Kidney (tissue), 14 donors: ENCODE data around the gene CCL21. TPM values are rescaled to one million over a fixed set of nuclear protein-coding genes. Genes with fewer than 3 reads are reported as not detected.
A peak's percentile ranks its signal among the peaks of the same experiment; 100 is the strongest.

Experiments used
- DNase-seq, 5 donors: peaks; one replicate each; pipeline ENCODE4 v3.0.0-alpha.2; 2013 to 2020
- FAIRE-seq: peaks from 2 replicates; lab custom pipeline; 2012; peaks lifted over from hg19 to GRCh38; lab: Jason Lieb, UNC
- H3K27ac ChIP-seq, 2 donors: one replicate each; pipeline ENCODE4 v1.7.0; 2013; ENCODE audit warnings: low read depth in 2 of 2, low read length in 2 of 2, inconsistent platforms in 1 of 2
- H3K27me3 ChIP-seq: one replicate; pipeline ENCODE4 v1.7.1; 2013; ENCODE audit warnings: low read length, inconsistent platforms; ENCODE audit not compliant: control insufficient read depth, insufficient read depth
- H3K36me3 ChIP-seq, 3 donors: one replicate each; pipeline versions ENCODE4 v1.7.0 to v1.7.1; 2013; ENCODE audit warnings: low read length in 3 of 3, control low read depth in 1 of 3, inconsistent platforms in 1 of 3; ENCODE audit not compliant: insufficient read depth in 3 of 3, control insufficient read depth in 2 of 3
- H3K4me1 ChIP-seq, 3 donors: one replicate each; pipeline versions ENCODE4 v1.7.0 to v1.7.1; 2013; ENCODE audit warnings: low read length in 3 of 3, inconsistent platforms in 1 of 3, low read depth in 1 of 3; ENCODE audit not compliant: control insufficient read depth in 2 of 3, insufficient read depth in 2 of 3
- H3K4me3 ChIP-seq, 3 donors: one replicate each; pipeline versions ENCODE4 v1.7.0 to v1.8.1; 2013; ENCODE audit warnings: low read length in 3 of 3, control low read depth in 1 of 3, inconsistent platforms in 1 of 3
- H3K9ac ChIP-seq, 3 donors: one replicate each; pipeline versions ENCODE4 v1.7.0 to v1.7.1; 2013; ENCODE audit warnings: low read length in 3 of 3, control low read depth in 1 of 3, inconsistent platforms in 1 of 3
- H3K9me3 ChIP-seq, 3 donors: one replicate each; pipeline versions ENCODE4 v1.7.0 to v1.7.1; 2013; ENCODE audit warnings: low read length in 3 of 3, control low read depth in 1 of 3, inconsistent platforms in 1 of 3; ENCODE audit not compliant: control insufficient read depth in 2 of 3, insufficient read depth in 1 of 3
- intact Hi-C: fragments of 100-400 bp; cut with DNase I; formaldehyde crosslinking; loops from one replicate; pipeline ENCODE4 v1.11.1; 2022
- polyA plus RNA-seq: library from polyadenylated mRNA; stranded (reverse); fragments of 350-450 nt; fragmentation: Illumina TruSeq; extraction: RNeasy Lipid Tissue Mini Kit (QIAGEN cat#74804); gene quantifications from one replicate; pipeline ENCODE4 v1.2.3, GENCODE V29; 2014; ENCODE audit warnings: low read depth, low replicate concordance; ENCODE audit not compliant: insufficient read depth
- total RNA-seq: library from RNA; stranded (reverse); fragmentation: NEBNext Ultra II Directional; extraction: Animal tissue kit (Norgen Biotek cat#: 25700); gene quantifications from one replicate; pipeline ENCODE4 v1.2.1, GENCODE V29; 2021
- TF ChIP-seq, protein P1 (sequence below): IDR thresholded peaks from 3 replicates; pipeline ENCODE4 v1.5.1; 2012; ENCODE audit warnings: mild to moderate bottlenecking, moderate library complexity, borderline replicate concordance; ENCODE audit not compliant: insufficient read depth; ENCODE audit errors: extremely low read depth
- donor health status: control.
- donor health status: control.
- donor health status: control.
- donor health status: control.
- donor health status: control.
- donor health status: DM: yes; HTN: yes; CAD: no.
- donor health status: Normal renal cell carcinoma (clear cell type).

The CCL21 gene
- total and polyA plus RNA-seq, 2 donors from 2014 or later, result 42.8 to 92.8 TPM

DNA sequence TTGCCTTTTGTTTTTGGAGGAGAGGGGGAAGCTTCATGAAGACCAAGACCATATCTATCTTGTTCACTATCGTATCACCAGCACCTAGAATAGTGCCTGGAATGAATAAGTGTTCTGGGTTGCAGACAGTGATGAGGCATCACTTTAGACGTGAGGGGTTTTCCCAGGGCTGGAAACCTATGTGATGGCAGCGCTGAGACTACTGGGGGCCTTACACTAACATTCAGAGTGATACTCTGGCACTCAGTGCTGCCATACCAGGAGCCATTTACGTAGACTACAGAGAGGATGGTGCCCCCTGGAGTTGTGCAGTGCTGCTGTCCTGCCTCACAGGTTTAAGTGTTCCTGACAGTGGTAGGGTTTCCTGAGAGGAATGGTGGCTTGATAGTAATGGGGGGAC lies 25.8 kb downstream of the CCL21 start:
- FAIRE-seq, result no peak
- no peak overlapping the region for H3K4me3 ChIP-seq

DNA sequence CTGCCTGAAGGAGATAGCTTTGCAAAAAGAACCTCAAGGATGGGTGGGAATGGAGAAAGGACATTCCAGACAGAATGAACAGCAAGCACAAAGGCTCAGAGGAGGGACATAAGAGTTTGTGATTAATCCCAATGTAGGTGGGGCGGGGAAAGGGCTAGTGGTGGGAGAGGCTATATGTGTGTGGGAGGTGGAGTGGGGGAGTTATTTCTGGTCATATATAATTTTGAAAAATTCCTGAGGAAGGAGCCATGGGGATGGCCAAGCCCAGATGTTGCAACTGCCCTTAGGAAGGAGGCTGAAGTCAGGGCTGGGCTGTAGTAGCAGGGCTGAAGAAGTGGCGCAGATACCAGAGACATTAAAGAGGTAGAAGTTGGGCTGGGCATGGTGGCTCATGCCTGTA lies 34.1 kb downstream of the CCL21 start:
- intact Hi-C loops, result no loop called here
- no peaks in the 10 kb centered on the region for H3K9me3 ChIP-seq
- H3K27ac ChIP-seq, result no peak overlapping the region
- no peak for DNase-seq
- no peak for FAIRE-seq
- no peaks in the 10 kb centered on the region for H3K27me3 ChIP-seq
- H3K4me1 ChIP-seq, result no peaks in the 10 kb centered on the region
- H3K4me3 ChIP-seq, result no peak overlapping the region
- TF ChIP-seq, protein P1, sequence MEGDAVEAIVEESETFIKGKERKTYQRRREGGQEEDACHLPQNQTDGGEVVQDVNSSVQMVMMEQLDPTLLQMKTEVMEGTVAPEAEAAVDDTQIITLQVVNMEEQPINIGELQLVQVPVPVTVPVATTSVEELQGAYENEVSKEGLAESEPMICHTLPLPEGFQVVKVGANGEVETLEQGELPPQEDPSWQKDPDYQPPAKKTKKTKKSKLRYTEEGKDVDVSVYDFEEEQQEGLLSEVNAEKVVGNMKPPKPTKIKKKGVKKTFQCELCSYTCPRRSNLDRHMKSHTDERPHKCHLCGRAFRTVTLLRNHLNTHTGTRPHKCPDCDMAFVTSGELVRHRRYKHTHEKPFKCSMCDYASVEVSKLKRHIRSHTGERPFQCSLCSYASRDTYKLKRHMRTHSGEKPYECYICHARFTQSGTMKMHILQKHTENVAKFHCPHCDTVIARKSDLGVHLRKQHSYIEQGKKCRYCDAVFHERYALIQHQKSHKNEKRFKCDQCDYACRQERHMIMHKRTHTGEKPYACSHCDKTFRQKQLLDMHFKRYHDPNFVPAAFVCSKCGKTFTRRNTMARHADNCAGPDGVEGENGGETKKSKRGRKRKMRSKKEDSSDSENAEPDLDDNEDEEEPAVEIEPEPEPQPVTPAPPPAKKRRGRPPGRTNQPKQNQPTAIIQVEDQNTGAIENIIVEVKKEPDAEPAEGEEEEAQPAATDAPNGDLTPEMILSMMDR, result no peak
- H3K36me3 ChIP-seq, result no peaks in the 10 kb centered on the region
- H3K9ac ChIP-seq, result no peak overlapping the region

More for the DNA sequence above, 25.8 kb downstream of the CCL21 start:
- Histone ChIP-seq H3K9me3 (no peaks in the 10 kb centered on the region), H3K9ac (no peak overlapping the region), H3K4me1 (no peaks in the 10 kb centered on the region), H3K27me3 (no peaks in the 10 kb centered on the region), H3K27ac (no peak overlapping the region), H3K36me3 (no peaks in the 10 kb centered on the region)
- TF ChIP-seq, protein P1, result no peak
- intact Hi-C loops, result no loop called here
- no peak for DNase-seq

DNA sequence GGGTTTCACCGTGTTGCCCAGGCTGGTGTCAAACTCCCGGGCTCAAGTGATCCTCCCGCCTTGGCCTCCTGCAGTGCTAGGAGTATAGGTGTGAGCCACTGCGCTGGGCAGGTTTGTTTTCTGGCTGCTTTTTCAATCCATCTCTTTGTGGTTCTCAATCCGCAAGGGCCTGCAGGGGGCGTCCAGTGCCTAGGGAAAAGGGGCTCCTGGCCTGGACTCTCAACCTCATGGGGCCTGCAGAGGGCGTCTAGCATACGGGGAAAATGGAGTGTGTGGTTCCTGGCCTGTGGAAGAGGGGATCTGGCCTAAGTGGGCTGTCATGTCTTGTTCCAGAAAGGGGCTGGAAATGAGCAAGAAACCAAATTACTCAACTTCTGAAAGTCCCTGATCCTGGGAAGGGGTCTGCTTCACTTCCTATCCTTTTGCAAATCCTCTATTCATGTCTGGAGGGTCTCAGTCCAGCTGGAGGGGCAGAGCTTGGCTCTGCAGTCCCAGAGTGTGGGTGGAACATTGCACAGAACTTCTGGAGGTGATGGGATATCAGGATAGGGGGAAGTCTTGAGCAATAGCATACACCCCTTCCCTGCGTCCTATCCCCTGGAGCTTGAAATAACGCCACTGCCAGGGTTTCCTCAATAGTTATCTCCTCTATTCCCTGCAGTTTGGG lies 34.8 kb downstream of the CCL21 start:
- peak; percentile 74 to 90 (median 82) for DNase-seq
- TF ChIP-seq, protein P1, result peak; percentile 47
- Histone ChIP-seq H3K4me3 (no peak overlapping the region), H3K9ac (no peak overlapping the region), H3K27ac (no peak overlapping the region), H3K36me3 (no peaks in the 10 kb centered on the region), H3K4me1 (no peaks in the 10 kb centered on the region), H3K27me3 (no peaks in the 10 kb centered on the region), H3K9me3 (no peaks in the 10 kb centered on the region)
- no peak for FAIRE-seq
- intact Hi-C loops, result no loop called here
